Tibial nerve (tissue), 4 donors: ENCODE data around the gene DECR2. TPM values are rescaled to one million over a fixed set of nuclear protein-coding genes. Genes with fewer than 3 reads are reported as not detected.
A peak's percentile ranks its signal among the peaks of the same experiment; 100 is the strongest.
"Not testable (repeated sequence)": the region's sequence is repeated elsewhere in the genome, so short reads cannot be mapped to it uniquely, and the experiment has no call there.

Experiments used
- DNase-seq, 2 donors: peaks; one replicate each; pipeline ENCODE4 v3.0.0-alpha.2; 2019; ENCODE audit warnings: low spot score in 2 of 2
- H3K27ac ChIP-seq, 4 donors: fragments of 200-600 bp; sonication (generic) in 3 of 4; one replicate each; pipeline ENCODE4 v1.5.1; 2017 to 2019; ENCODE audit warnings: mild to moderate bottlenecking in 1 of 4
- H3K27me3 ChIP-seq, 2 donors: fragments of 200-600 bp; sonication (generic) in 1 of 2; one replicate each; pipeline versions ENCODE4 v1.5.1 to v1.6.0; 2017 to 2019
- H3K36me3 ChIP-seq, 3 donors: fragments of 200-600 bp; sonication (generic); one replicate each; pipeline ENCODE4 v1.5.1; 2018 to 2019
- H3K4me1 ChIP-seq, 4 donors: fragments of 200-600 bp; sonication (generic) in 3 of 4; one replicate each; pipeline ENCODE4 v1.5.1; 2017 to 2019
- H3K4me3 ChIP-seq, 4 donors: fragments of 200-600 bp; sonication (generic) in 3 of 4; one replicate each; pipeline ENCODE4 v1.5.1; 2017 to 2019; ENCODE audit warnings: mild to moderate bottlenecking in 1 of 4, moderate library complexity in 1 of 4
- H3K9me3 ChIP-seq, 4 donors: fragments of 200-600 bp; sonication (generic) in 3 of 4; one replicate each; pipeline ENCODE4 v1.5.1; 2017 to 2019
- EP300 ChIP-seq, 2 donors: sonication (generic); formaldehyde crosslinking; IDR thresholded peaks; one replicate each; pipeline ENCODE4 v1.6.1; 2017; ENCODE audit warnings: antibody characterized with exemption in 2 of 2, mild to moderate bottlenecking in 1 of 2
- POLR2A ChIP-seq, 2 donors: fragments of 450-650 bp; IDR thresholded peaks; one replicate each; pipeline ENCODE4 v1.6.1; 2017; ENCODE audit warnings: antibody characterized with exemption in 2 of 2, mild to moderate bottlenecking in 2 of 2, moderate library complexity in 2 of 2
- WGBS, 2 donors: methylation state at CpG; one replicate each; pipeline ENCODE4 v1.1.5; 2018; 5-methylcytosine and 5-hydroxymethylcytosine counted together
- total RNA-seq, 4 donors: library from RNA; depleted of rRNA; stranded (reverse); fragments of >200 nt; gene quantifications; one replicate each; pipeline ENCODE4 v1.1.0, GENCODE V29; 2016
- TF ChIP-seq, protein P1 (sequence below), 5 experiments: fragments of 200-600 bp in 3 of 5; fragments of 450-650 bp in 2 of 5; sonication (generic) in 3 of 5; IDR thresholded peaks; one replicate each; pipeline ENCODE4 v1.5.1; 2016 to 2019; ENCODE audit warnings: antibody characterized with exemption in 5 of 5, mild to moderate bottlenecking in 3 of 5, moderate library complexity in 2 of 5

Gene DECR2
- total RNA-seq, 4 donors from 2014 or later = 20.3 to 68.4 (median 33.6) TPM

DNA sequence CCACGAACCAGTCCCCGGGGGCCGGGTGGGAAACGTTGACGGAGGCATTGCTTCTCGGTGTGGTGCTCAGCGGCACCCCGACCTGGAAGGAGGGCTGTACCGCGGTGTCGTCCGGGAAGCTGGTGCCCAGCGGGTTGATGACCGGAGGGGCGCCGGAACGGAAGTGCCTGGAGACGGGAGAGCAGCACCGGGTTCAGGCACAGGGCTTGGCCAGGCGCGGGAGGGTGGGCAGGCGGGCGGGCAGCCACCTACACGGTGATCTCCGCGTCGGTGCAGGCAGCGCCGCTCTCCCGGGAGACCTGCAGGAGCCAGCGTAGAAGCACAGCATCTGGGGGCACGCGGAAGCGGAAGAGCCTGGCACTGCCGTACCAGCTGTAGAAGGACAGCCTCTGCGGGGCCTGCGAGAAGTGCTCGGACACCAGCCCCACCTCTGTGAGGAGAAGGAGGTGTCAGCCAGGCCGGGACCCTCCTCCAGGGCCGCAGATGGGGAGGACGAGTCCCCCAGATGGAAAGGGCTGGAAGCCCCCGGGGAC is 24.2 kb upstream of the DECR2 start:
- no peak overlapping the region for H3K27ac ChIP-seq
- no peaks in the 10 kb centered on the region for H3K9me3 ChIP-seq
- 83 to 89% methylated on average over 42 of the region's 42 CpGs for WGBS, 2 donors
- H3K4me3 ChIP-seq = no peak overlapping the region
- TF ChIP-seq POLR2A (IDR thresholded peaks at IDR 0.05) (no peak), EP300 (IDR thresholded peaks at IDR 0.05) (no peak)
- TF ChIP-seq, protein P1, sequence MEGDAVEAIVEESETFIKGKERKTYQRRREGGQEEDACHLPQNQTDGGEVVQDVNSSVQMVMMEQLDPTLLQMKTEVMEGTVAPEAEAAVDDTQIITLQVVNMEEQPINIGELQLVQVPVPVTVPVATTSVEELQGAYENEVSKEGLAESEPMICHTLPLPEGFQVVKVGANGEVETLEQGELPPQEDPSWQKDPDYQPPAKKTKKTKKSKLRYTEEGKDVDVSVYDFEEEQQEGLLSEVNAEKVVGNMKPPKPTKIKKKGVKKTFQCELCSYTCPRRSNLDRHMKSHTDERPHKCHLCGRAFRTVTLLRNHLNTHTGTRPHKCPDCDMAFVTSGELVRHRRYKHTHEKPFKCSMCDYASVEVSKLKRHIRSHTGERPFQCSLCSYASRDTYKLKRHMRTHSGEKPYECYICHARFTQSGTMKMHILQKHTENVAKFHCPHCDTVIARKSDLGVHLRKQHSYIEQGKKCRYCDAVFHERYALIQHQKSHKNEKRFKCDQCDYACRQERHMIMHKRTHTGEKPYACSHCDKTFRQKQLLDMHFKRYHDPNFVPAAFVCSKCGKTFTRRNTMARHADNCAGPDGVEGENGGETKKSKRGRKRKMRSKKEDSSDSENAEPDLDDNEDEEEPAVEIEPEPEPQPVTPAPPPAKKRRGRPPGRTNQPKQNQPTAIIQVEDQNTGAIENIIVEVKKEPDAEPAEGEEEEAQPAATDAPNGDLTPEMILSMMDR (IDR thresholded peaks at IDR 0.05) = no peak
- H3K27me3 ChIP-seq = no peaks in the 10 kb centered on the region
- peaks cover 0 to 30% (median 7%) of the 10 kb centered on the region in 4 donors for H3K4me1 ChIP-seq
- H3K36me3 ChIP-seq = peaks cover 0 to 55% (median 9%) of the 10 kb centered on the region in 3 donors
- no peak for DNase-seq

DNA sequence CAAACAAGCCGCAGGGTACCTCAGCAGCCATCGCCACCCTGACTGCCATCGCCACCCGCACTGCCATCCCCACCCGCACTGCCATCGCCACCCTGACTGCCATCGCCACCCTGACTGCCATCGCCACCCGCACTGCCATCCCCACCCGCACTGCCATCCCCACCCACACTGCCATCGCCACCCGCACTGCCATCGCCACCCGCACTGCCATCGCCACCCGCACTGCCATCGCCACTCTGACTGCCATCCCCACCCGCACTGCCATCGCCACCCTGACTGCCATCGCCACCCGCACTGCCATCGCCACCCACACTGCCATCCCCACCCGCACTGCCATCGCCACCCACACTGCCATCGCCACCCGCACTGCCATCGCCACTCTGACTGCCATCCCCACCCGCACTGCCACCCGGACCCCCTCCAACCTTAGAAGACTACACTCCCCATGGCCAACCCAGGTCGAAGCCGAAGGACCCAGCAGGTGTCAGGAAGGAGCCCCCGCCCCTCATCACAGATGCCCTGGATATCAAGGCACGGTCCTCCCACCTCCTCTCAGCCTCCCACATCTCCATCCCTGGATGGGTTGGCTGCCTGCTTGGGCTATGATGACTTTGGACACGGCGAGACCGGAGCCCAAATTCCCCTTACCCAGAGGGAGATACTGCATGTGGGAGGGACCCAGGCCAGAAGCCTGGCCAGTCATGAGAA is 23.4 kb upstream of the DECR2 start:
- peaks cover 0 to 38% (median 11%) of the 10 kb centered on the region in 4 donors for H3K4me1 ChIP-seq
- 84 to 86% methylated on average over 28 to 35 of the region's 36 CpGs for WGBS, 2 donors
- not testable (repeated sequence) for H3K27me3 ChIP-seq, H3K27ac ChIP-seq, H3K9me3 ChIP-seq, H3K4me3 ChIP-seq, DNase-seq
- peaks cover 0 to 47% (median 9%) of the 10 kb centered on the region in 3 donors for H3K36me3 ChIP-seq

GRCh38 chr16:378821-379182 is 22.9 kb upstream of the DECR2 start:
- TF ChIP-seq EP300 (IDR thresholded peaks at IDR 0.05) (no peak), POLR2A (IDR thresholded peaks at IDR 0.05) (no peak)
- TF ChIP-seq, protein P1 (IDR thresholded peaks at IDR 0.05) = no peak
- Histone ChIP-seq H3K27me3 (no peaks in the 10 kb centered on the region), H3K27ac (no peak overlapping the region), H3K4me3 (no peak overlapping the region), H3K4me1 (peaks cover 0 to 43% (median 13%) of the 10 kb centered on the region in 4 donors), H3K9me3 (no peaks in the 10 kb centered on the region), H3K36me3 (peaks cover 0 to 42% (median 8%) of the 10 kb centered on the region in 3 donors)
- 52 to 80% methylated on average over 12 to 14 of the region's 14 CpGs for WGBS, 2 donors
- DNase-seq = no peak

GRCh38 chr16:379183-379960 is 22.3 kb upstream of the DECR2 start:
- TF ChIP-seq POLR2A (IDR thresholded peaks at IDR 0.05) (no peak), EP300 (IDR thresholded peaks at IDR 0.05) (no peak)
- TF ChIP-seq, protein P1 (IDR thresholded peaks at IDR 0.05) = no peak
- no peaks in the 10 kb centered on the region for H3K27me3 ChIP-seq

GRCh38 chr16:379961-380761 is 21.5 kb upstream of the DECR2 start:
- 77% methylated on average over 24 to 26 of the region's 27 CpGs for WGBS, 2 donors
- DNase-seq = no peak
- H3K4me3 ChIP-seq = peak overlapping the region in 3 of 4 donors; percentile 72 to 99 (median 92)
- TF ChIP-seq, protein P1 (IDR thresholded peaks at IDR 0.05) = no peak
- no peak for TF ChIP-seq POLR2A (IDR thresholded peaks at IDR 0.05)
- no peak for TF ChIP-seq EP300 (IDR thresholded peaks at IDR 0.05)
- no peaks in the 10 kb centered on the region for H3K9me3 ChIP-seq
- H3K27ac ChIP-seq = peak overlapping the region in 2 of 4 donors; percentile 83 to 86
- no peaks in the 10 kb centered on the region for H3K27me3 ChIP-seq
- peaks cover 0 to 28% (median 0%) of the 10 kb centered on the region in 3 donors for H3K36me3 ChIP-seq
- H3K4me1 ChIP-seq = peaks cover 0 to 49% (median 14%) of the 10 kb centered on the region in 4 donors

More at GRCh38 chr16:379183-379960, 22.3 kb upstream of the DECR2 start:
- DNase-seq = no peak
- Histone ChIP-seq H3K36me3 (peaks cover 0 to 36% (median 2%) of the 10 kb centered on the region in 3 donors), H3K9me3 (no peaks in the 10 kb centered on the region), H3K27ac (peak overlapping the region in 1 of 4 donors; percentile 6), H3K4me1 (peaks cover 0 to 49% (median 14%) of the 10 kb centered on the region in 4 donors), H3K4me3 (no peak overlapping the region)
- WGBS, 2 donors = 69 to 93% methylated on average over 8 to 10 of the region's 16 CpGs
